ENCODE measurements around the gene SEMA3F. TPM values are rescaled to one million over a fixed set of nuclear protein-coding genes. Genes with fewer than 3 reads are reported as not detected.

The SEMA3F gene
- total and polyA plus RNA-seq, 2 donors (not counting 3 experiments of a cell fraction or from before 2014, with no cell fraction given), result 65.8 to 99.1 TPM

GRCh38 chr3:50219285-50219684, 64.2 kb downstream of the SEMA3F start:
- Histone ChIP-seq H3K27me3 (ENCODE audit: control insufficient read depth in 2 of 2, insufficient read depth in 2 of 2, low read length in 2 of 2) (no peaks in the 10 kb centered on the region), H3K9me3 (replicated peaks; ENCODE audit: control insufficient read depth, insufficient read depth, low read length) (no peaks in the 10 kb centered on the region), H3K36me3 (ENCODE audit: control insufficient read depth in 2 of 2, extremely low read depth in 1 of 2, insufficient read depth in 2 of 2, low read length in 2 of 2) (no peaks in the 10 kb centered on the region), H3K4me1 (ENCODE audit: control insufficient read depth, extremely low read depth, insufficient read depth, low read length) (no peaks in the 10 kb centered on the region), H3K79me2 (ENCODE audit: control insufficient read depth, insufficient read depth, low read length) (no peaks in the 10 kb centered on the region), H3K4me2 (ENCODE audit: insufficient read depth, low read length) (no peak overlapping the region), H2AFZ (ENCODE audit: low read depth, low read length) (no peak overlapping the region), H3K9ac (replicated peaks; ENCODE audit: extremely low read depth, insufficient read depth, low read length) (no peak overlapping the region), H3K4me3 (replicated peaks in 1 of 3; ENCODE audit: insufficient read depth in 1 of 3, low read depth in 1 of 3, low read length in 3 of 3) (no peak overlapping the region), H3K9me1 (replicated peaks; ENCODE audit: control insufficient read depth, extremely low read depth, insufficient read depth, low read length) (no peaks in the 10 kb centered on the region), H3K27ac (ENCODE audit: insufficient read depth, low read depth, low read length) (no peak overlapping the region), H4K20me1 (replicated peaks; ENCODE audit: control insufficient read depth, extremely low read depth, insufficient read depth, low read length) (no peaks in the 10 kb centered on the region)
- intact Hi-C loops (cut with micrococcal nuclease), result no loop called here
- no TSS peak for BruUV-seq (replicated peaks)
- DNase-seq (ENCODE audit: low read depth, low spot score) (no peak), FAIRE-seq (no peak)
- POLR2A ChIA-PET, result interaction anchor here (0.5 kb wide), 1 partner anchor 133 kb away, joined by 6 read pairs; no protein-coding TSS in a partner anchor
- TF ChIP-seq POLR2AphosphoS5 (IDR thresholded peaks at IDR 0.05; ENCODE audit: insufficient read depth, low read depth, low read length), result no peak
- no peak for TF ChIP-seq FOS (IDR thresholded peaks at IDR 0.05; ENCODE audit: borderline replicate concordance, insufficient read depth, low read length)
- no peak for TF ChIP-seq EZH2 (IDR thresholded peaks at IDR 0.05; ENCODE audit: borderline replicate concordance, low read depth, low read length, severe bottlenecking)
- no peak for TF ChIP-seq MAX (IDR thresholded peaks at IDR 0.05; ENCODE audit: insufficient read depth, insufficient read length)
- TF ChIP-seq POLR2A (IDR thresholded peaks at IDR 0.05; ENCODE audit: low read depth, low read length), result no peak
- TF ChIP-seq GATA2 (IDR thresholded peaks at IDR 0.05; ENCODE audit: insufficient read depth, insufficient read length, low read depth, low read length), result no peak
- no peak for TF ChIP-seq JUN (IDR thresholded peaks at IDR 0.05; ENCODE audit: borderline replicate concordance, insufficient read depth, insufficient read length, low read depth)
- TF ChIP-seq MYC (IDR thresholded peaks at IDR 0.05; ENCODE audit: low read depth, low read length), result no peak
- TF ChIP-seq CTCF (IDR thresholded peaks at IDR 0.05; ENCODE audit: extremely low read depth in 1 of 2, insufficient read depth in 1 of 2, low read depth in 1 of 2, low read length in 2 of 2), result no peak
- CTCF ChIA-PET, result interaction anchor here (0.8 to 7.3 kb wide), 7 partner anchors 10 to 35 kb away, joined by 3 to 55 read pairs (median 3); partner anchors contain the start of gene SLC38A3
- dilution Hi-C loops (cut with MboI; ENCODE audit: extremely low pct_ligation_motif_present, low sequenced_read_pairs), result no loop called here

Measured in endothelial cell of umbilical vein (primary cell).